GM18867 (cell line): ENCODE data around the gene DPPA5.
"Not testable (repeated sequence)": the region's sequence is repeated elsewhere in the genome, so short reads cannot be mapped to it uniquely, and the experiment has no call there.

Experiments used
- ATAC-seq: cut with Tn5 transposase; IDR thresholded peaks from one replicate; pipeline ENCODE4 v1.9.1; 2021; ENCODE audit warnings: mild to moderate bottlenecking, moderate library complexity; ENCODE audit not compliant: unreplicated experiment

DPPA5 gene

GRCh38 chr6:73364549-73364948, 10.5 kb upstream of the DPPA5 start:
- ATAC-seq: no peak

- ATAC-seq: no peak
These were observed 10.0 kb upstream of the DPPA5 start for GRCh38 chr6:73364121-73364520.

- ATAC-seq: no peak
These were observed 9.4 kb upstream of the DPPA5 start for GRCh38 chr6:73363537-73363875.

GRCh38 chr6:73362869-73363536, 8.9 kb upstream of the DPPA5 start:
- no peak for ATAC-seq

GRCh38 chr6:73362358-73362757, 8.3 kb upstream of the DPPA5 start, which contains the start of gene KHDC3L:
Gene KHDC3L, plus strand, starts transcription at chr6:73362658. Its CDS starts 72 bp downstream, at chr6:73362730.
- ATAC-seq: no peak

GRCh38 chr6:73349311-73349710, 4.8 kb downstream of the DPPA5 start:
- ATAC-seq: no peak

GRCh38 chr6:73348550-73349204, 5.4 kb downstream of the DPPA5 start:
- no peak for ATAC-seq

GRCh38 chr6:73343164-73343563, 10.9 kb downstream of the DPPA5 start:
- no peak for ATAC-seq

GRCh38 chr6:73342174-73342573, 11.9 kb downstream of the DPPA5 start:
- no peak for ATAC-seq

- ATAC-seq: no peak
These were observed 12.7 kb downstream of the DPPA5 start for GRCh38 chr6:73341335-73341734.

- ATAC-seq: no peak
These were observed 14.0 kb downstream of the DPPA5 start for GRCh38 chr6:73340048-73340447.

GRCh38 chr6:73339340-73339739, 14.7 kb downstream of the DPPA5 start:
- ATAC-seq: no peak

GRCh38 chr6:73329201-73329600, 24.9 kb downstream of the DPPA5 start:
- peak; percentile 73 for ATAC-seq

GRCh38 chr6:73328790-73329189, 25.3 kb downstream of the DPPA5 start:
- ATAC-seq: no peak

- no peak for ATAC-seq
These were observed 28.4 kb downstream of the DPPA5 start for GRCh38 chr6:73325656-73326055.

- ATAC-seq: no peak
These were observed 30.8 kb downstream of the DPPA5 start for GRCh38 chr6:73323323-73323722.

- no peak for ATAC-seq
These were observed 39.2 kb downstream of the DPPA5 start for GRCh38 chr6:73314577-73315492.

GRCh38 chr6:73310503-73310845, 43.6 kb downstream of the DPPA5 start:
- ATAC-seq: not testable (repeated sequence)

- peak; percentile 99 for ATAC-seq
These were observed 44.1 kb downstream of the DPPA5 start for GRCh38 chr6:73309785-73310502.

GRCh38 chr6:73309535-73309784, 44.6 kb downstream of the DPPA5 start:
- no peak for ATAC-seq
